CD4-positive, CD25-positive, alpha-beta regulatory T cell (primary cell): Measurements from ENCODE around the gene GGT5. TPM values are rescaled to one million over a fixed set of nuclear protein-coding genes. Genes with fewer than 3 reads are reported as not detected.
"Not testable (repeated sequence)": the region's sequence is repeated elsewhere in the genome, so short reads cannot be mapped to it uniquely, and the experiment has no call there.

ENCODE experiments used
- ATAC-seq, 2 donors: fragments of 150-1000 bp; cut with Tn5 transposase; one replicate each; pipeline ENCODE4 v1.10.0; 2021; ENCODE audit warnings: low read depth in 2 of 2, moderate number of reproducible peaks in 2 of 2, moderate library complexity in 1 of 2
- DNase-seq, 3 donors: peaks; one replicate each; pipeline versions ENCODE4 v3.0.0 to v3.0.0-alpha.2; 2012 to 2022; ENCODE audit warnings: mixed read lengths in 1 of 3
- H3K27ac ChIP-seq: one replicate; pipeline ENCODE4 v1.7.0; 2013; ENCODE audit warnings: mild to moderate bottlenecking, low read length; ENCODE audit not compliant: insufficient read depth, poor library complexity, severe bottlenecking
- H3K27me3 ChIP-seq: one replicate; pipeline ENCODE4 v1.7.0; 2013; ENCODE audit warnings: low read length; ENCODE audit not compliant: control insufficient read depth, insufficient read depth
- H3K36me3 ChIP-seq: one replicate; pipeline ENCODE4 v1.7.0; 2013; ENCODE audit warnings: mild to moderate bottlenecking, low read length, moderate library complexity; ENCODE audit not compliant: control insufficient read depth, insufficient read depth
- H3K4me1 ChIP-seq: 2 replicates; pipeline ENCODE4 v1.7.0; 2013; ENCODE audit warnings: mild to moderate bottlenecking, low read length; ENCODE audit not compliant: insufficient read depth, control insufficient read depth, poor library complexity, severe bottlenecking
- H3K4me3 ChIP-seq: one replicate; pipeline ENCODE4 v1.7.0; 2013; ENCODE audit warnings: low read depth, mild to moderate bottlenecking, low read length, moderate library complexity
- H3K9me3 ChIP-seq, 2 experiments: 1 replicate in 1 of 2; 2 replicates in 1 of 2; pipeline ENCODE4 v1.7.0; 2013; ENCODE audit warnings: low read length in 2 of 2, mild to moderate bottlenecking in 1 of 2, moderate library complexity in 1 of 2; ENCODE audit not compliant: control insufficient read depth in 2 of 2
- H3K27ac Mint-ChIP-seq, 3 donors: one replicate each; pipeline ENCODE4 v1.8.0; 2020 to 2022; ENCODE audit warnings: mild to moderate bottlenecking in 3 of 3, mixed read lengths in 3 of 3, moderate library complexity in 2 of 3
- H3K27me3 Mint-ChIP-seq: one replicate; pipeline ENCODE4 v1.8.0; 2022; ENCODE audit warnings: mild to moderate bottlenecking, mixed read lengths
- H3K36me3 Mint-ChIP-seq: one replicate; pipeline ENCODE4 v1.8.0; 2020; ENCODE audit warnings: mixed read lengths
- H3K4me1 Mint-ChIP-seq, 4 donors: one replicate each; pipeline ENCODE4 v1.8.0; 2020 to 2022; ENCODE audit warnings: mixed read lengths in 4 of 4, mild to moderate bottlenecking in 1 of 4
- H3K4me3 Mint-ChIP-seq, 4 donors: one replicate each; pipeline ENCODE4 v1.8.0; 2020 to 2022; ENCODE audit warnings: mild to moderate bottlenecking in 4 of 4, mixed read lengths in 4 of 4, moderate library complexity in 3 of 4
- H3K9me3 Mint-ChIP-seq, 7 donors: one replicate each; pipeline ENCODE4 v1.8.0; 2020 to 2022; ENCODE audit warnings: mixed read lengths in 7 of 7, mild to moderate bottlenecking in 3 of 7, moderate library complexity in 2 of 7
- polyA plus RNA-seq, 4 donors: library from polyadenylated mRNA; unstranded; fragments of 300-500 nt; fragmentation: Illumina TruSeq; gene quantifications; one replicate each; pipeline ENCODE4 v1.2.3, GENCODE V29; 2021
- total RNA-seq: library from RNA; stranded (reverse); gene quantifications from one replicate; pipeline ENCODE4 v1.2.3, GENCODE V29; 2022

Gene GGT5
- total and polyA plus RNA-seq, 5 donors from 2014 or later, result not detected

DNA sequence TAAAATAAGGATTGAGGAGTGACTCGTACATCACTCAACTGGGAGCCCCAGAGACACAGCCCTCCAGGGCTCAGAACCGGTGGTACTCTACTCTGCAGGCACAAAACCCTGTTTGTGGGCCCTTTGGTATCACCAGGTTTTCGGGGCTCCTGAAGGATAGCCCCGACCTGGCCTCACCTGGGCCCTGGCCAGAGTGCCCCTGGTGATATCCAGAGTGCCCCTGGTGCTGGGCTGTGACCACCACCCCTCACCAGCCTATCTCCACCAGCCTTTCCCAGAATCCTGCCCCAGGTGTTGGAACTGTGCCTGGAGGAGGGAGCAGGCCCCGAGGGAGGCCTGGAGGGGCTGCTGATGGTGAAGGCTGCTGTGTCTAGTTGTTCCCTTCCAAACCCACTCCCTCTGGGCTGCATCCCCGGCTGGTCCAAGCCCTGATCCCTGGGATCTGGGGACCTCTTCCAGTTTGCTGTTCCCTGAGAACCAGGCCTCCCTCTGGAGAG, 2.2 kb upstream of the GGT5 start:
- Mint-ChIP-seq H3K9me3 (no peaks in the 10 kb centered on the region), H3K4me1 (peaks cover 0 to 20% (median 3%) of the 10 kb centered on the region in 4 donors), H3K36me3 (no peaks in the 10 kb centered on the region), H3K27me3 (no peaks in the 10 kb centered on the region), H3K4me3 (no peak overlapping the region), H3K27ac (no peak overlapping the region)
- ATAC-seq (no peak), DNase-seq (no peak)
- Histone ChIP-seq H3K4me3 (no peak overlapping the region), H3K9me3 (no peaks in the 10 kb centered on the region), H3K4me1 (peaks cover 8% of the 10 kb centered on the region), H3K27me3 (no peaks in the 10 kb centered on the region), H3K36me3 (no peaks in the 10 kb centered on the region), H3K27ac (no peak overlapping the region)

GRCh38 chr22:24245584-24246561, 991 bp upstream of the GGT5 start:
- H3K9me3 ChIP-seq, H3K9me3 Mint-ChIP-seq, H3K27ac Mint-ChIP-seq, H3K4me1 ChIP-seq, H3K36me3 Mint-ChIP-seq, DNase-seq, H3K27me3 Mint-ChIP-seq, ATAC-seq, H3K4me3 Mint-ChIP-seq, H3K27ac ChIP-seq, H3K27me3 ChIP-seq, H3K4me3 ChIP-seq, H3K36me3 ChIP-seq: not testable (repeated sequence)
- peaks cover 0 to 26% (median 6%) of the 10 kb centered on the region in 4 donors for H3K4me1 Mint-ChIP-seq

- Histone ChIP-seq H3K36me3 (no peaks in the 10 kb centered on the region), H3K27me3 (no peaks in the 10 kb centered on the region), H3K27ac (no peak overlapping the region), H3K4me3 (no peak overlapping the region), H3K9me3 (no peaks in the 10 kb centered on the region), H3K4me1 (peaks cover 8% of the 10 kb centered on the region)
- ATAC-seq, result no peak
- H3K4me1 Mint-ChIP-seq, result peaks cover 0 to 26% (median 6%) of the 10 kb centered on the region in 4 donors
- no peak for DNase-seq
- no peaks in the 10 kb centered on the region for H3K36me3 Mint-ChIP-seq
- H3K27ac Mint-ChIP-seq, result peak overlapping the region in 1 of 3 donors; percentile 59
- no peaks in the 10 kb centered on the region for H3K27me3 Mint-ChIP-seq
- H3K9me3 Mint-ChIP-seq, result no peaks in the 10 kb centered on the region
- H3K4me3 Mint-ChIP-seq, result no peak overlapping the region
Observed at GRCh38 chr22:24244144-24244787, 616 bp downstream of the GGT5 start.

DNA sequence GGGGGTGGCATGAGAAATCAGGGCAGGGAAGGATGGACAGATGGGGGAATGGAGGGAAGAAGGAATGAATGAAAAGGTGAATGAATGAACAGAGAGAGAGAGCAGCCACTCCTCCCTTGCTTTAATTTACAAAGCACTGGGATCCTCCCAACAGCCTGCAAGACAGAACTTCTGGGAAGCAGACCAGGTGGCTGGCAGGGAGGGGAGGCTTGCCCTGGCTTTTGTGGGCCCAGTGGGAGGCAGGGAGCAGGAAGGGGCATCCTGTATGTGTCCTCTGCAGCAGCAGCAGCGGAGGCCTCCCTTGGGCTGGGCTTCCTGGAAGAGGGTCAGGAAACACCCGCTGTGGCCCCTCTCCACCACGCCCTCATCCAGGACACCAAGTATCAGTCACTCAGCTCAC, 1.5 kb downstream of the GGT5 start:
- H3K27ac ChIP-seq, H3K9me3 Mint-ChIP-seq, H3K4me3 ChIP-seq, ATAC-seq, H3K36me3 Mint-ChIP-seq, DNase-seq, H3K27me3 ChIP-seq, H3K4me1 ChIP-seq, H3K9me3 ChIP-seq, H3K27me3 Mint-ChIP-seq, H3K4me3 Mint-ChIP-seq, H3K36me3 ChIP-seq: not testable (repeated sequence)
- Mint-ChIP-seq H3K4me1 (peaks cover 0 to 26% (median 6%) of the 10 kb centered on the region in 4 donors), H3K27ac (peak overlapping the region in 1 of 3 donors; percentile 67)

DNA sequence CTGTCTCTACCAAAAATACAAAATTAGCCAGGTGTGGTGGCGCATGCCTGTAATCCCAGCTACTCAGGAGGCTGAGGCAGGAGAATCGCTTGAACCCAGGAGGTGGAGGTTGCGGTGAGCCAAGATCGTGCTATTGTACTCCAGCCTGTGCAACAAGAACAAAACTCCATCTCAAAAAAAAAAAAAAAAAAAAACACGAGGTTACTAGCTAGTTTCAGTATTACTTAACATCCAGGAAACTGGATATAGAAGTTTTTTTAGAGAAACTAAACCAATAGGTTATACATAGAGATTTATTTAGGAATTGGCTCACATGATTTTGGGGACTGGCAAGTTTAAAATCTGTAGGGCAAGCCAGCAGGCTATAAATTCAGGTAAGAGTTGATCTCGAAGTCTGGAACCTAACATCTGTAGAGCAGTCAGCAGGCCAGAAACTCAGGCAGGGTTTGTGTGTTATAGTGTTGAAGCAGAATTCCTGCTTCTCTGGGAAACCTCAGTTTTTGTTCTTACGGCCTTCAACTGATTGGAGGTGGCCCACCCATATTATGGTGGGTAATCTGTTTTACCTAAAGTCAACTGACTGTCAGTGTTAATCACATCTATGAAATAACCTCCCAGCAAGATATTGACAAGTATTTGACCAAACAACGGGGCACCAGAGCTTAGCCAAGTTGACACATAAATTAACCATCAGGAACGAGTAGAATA, 3.7 kb downstream of the GGT5 start:
- DNase-seq, H3K27me3 ChIP-seq, H3K9me3 Mint-ChIP-seq, H3K36me3 Mint-ChIP-seq, H3K27me3 Mint-ChIP-seq, ATAC-seq, H3K27ac ChIP-seq, H3K4me1 ChIP-seq, H3K9me3 ChIP-seq, H3K36me3 ChIP-seq, H3K4me3 ChIP-seq, H3K4me3 Mint-ChIP-seq: not testable (repeated sequence)
- Mint-ChIP-seq H3K4me1 (peaks cover 0 to 26% (median 6%) of the 10 kb centered on the region in 4 donors), H3K27ac (peak overlapping the region in 1 of 3 donors; percentile 58)

- DNase-seq (no peak), ATAC-seq (no peak)
- no peaks in the 10 kb centered on the region for H3K36me3 ChIP-seq
- H3K27ac ChIP-seq, result no peak overlapping the region
- H3K27me3 ChIP-seq, result no peaks in the 10 kb centered on the region
- Mint-ChIP-seq H3K27me3 (no peaks in the 10 kb centered on the region), H3K9me3 (no peaks in the 10 kb centered on the region), H3K36me3 (no peaks in the 10 kb centered on the region), H3K4me1 (peaks cover 0 to 26% (median 6%) of the 10 kb centered on the region in 4 donors), H3K4me3 (no peak overlapping the region), H3K27ac (peak overlapping the region in 1 of 3 donors; percentile 72)
- H3K9me3 ChIP-seq, result no peaks in the 10 kb centered on the region
- H3K4me3 ChIP-seq, result no peak overlapping the region
- H3K4me1 ChIP-seq, result peaks cover 8% of the 10 kb centered on the region
Observed at GRCh38 chr22:24240381-24240780, 4.5 kb downstream of the GGT5 start.

- not testable (repeated sequence) for H3K9me3 ChIP-seq, H3K36me3 Mint-ChIP-seq, H3K27ac ChIP-seq, DNase-seq, H3K9me3 Mint-ChIP-seq, H3K27me3 Mint-ChIP-seq, H3K36me3 ChIP-seq, H3K27ac Mint-ChIP-seq, H3K27me3 ChIP-seq, H3K4me3 Mint-ChIP-seq, H3K4me1 ChIP-seq, H3K4me3 ChIP-seq, ATAC-seq
- H3K4me1 Mint-ChIP-seq, result peaks cover 0 to 18% (median 5%) of the 10 kb centered on the region in 4 donors
Observed at GRCh38 chr22:24238101-24238694, 6.7 kb downstream of the GGT5 start.
